Mucosa of descending colon (tissue), 3 donors: Measurements from ENCODE around the gene MYB. TPM values are rescaled to one million over a fixed set of nuclear protein-coding genes. Genes with fewer than 3 reads are reported as not detected.

Experiments
- ATAC-seq: fragments of 200-7000 bp; cut with Tn5 transposase; one replicate; pipeline ENCODE4 v1.9.1; 2020; ENCODE audit warnings: mild to moderate bottlenecking, moderate library complexity
- DNase-seq, 3 donors: peaks; one replicate each; pipeline ENCODE4 v3.0.0-alpha.2; 2020
- H3K36me3 ChIP-seq: fragments of 200-600 bp; one replicate; pipeline ENCODE4 v1.8.0; 2021; ENCODE audit warnings: low read depth, mild to moderate bottlenecking
- H3K4me1 ChIP-seq: fragments of 200-600 bp; one replicate; pipeline ENCODE4 v1.8.0; 2021; ENCODE audit warnings: low read depth, mild to moderate bottlenecking
- H3K4me3 ChIP-seq: fragments of 200-600 bp; one replicate; pipeline ENCODE4 v1.8.0; 2021; ENCODE audit warnings: mild to moderate bottlenecking
- H3K9me3 ChIP-seq: fragments of 200-600 bp; one replicate; pipeline ENCODE4 v1.8.0; 2021; ENCODE audit warnings: mild to moderate bottlenecking
- intact Hi-C, 2 donors: fragments of 100-400 bp; cut with DNase I in 1 of 2; cut with micrococcal nuclease in 1 of 2; formaldehyde crosslinking; loops; one replicate each; pipeline versions ENCODE4 v1.11.0 to v1.11.1; 2022; cut with DNase I, micrococcal nuclease
- total RNA-seq, 3 donors: library from RNA; stranded (reverse); fragmentation: NEBNext Ultra II Directional in 2 of 3; extraction: Animal tissue kit (Norgen Biotek cat#: 25700) in 2 of 3; gene quantifications; one replicate each; pipeline versions ENCODE4 v1.2.1 to v1.2.4, GENCODE V29; 2021 to 2023
- TF ChIP-seq, protein P1 (sequence below): fragments of 200-600 bp; IDR thresholded peaks from one replicate; pipeline ENCODE4 v1.8.0; 2022; ENCODE audit warnings: antibody characterized with exemption, mild to moderate bottlenecking
- donor health status: DM: no; HTN: no; CAD: no; lungs with moderate emphysema.
- donor health status: DM: no; HTN: no; CAD: no.
- donor health status: DM: no; HTN: yes; CAD: no.

MYB gene
- total RNA-seq, 3 donors from 2014 or later, result 26.5 to 82.8 (median 56.3) TPM

DNA sequence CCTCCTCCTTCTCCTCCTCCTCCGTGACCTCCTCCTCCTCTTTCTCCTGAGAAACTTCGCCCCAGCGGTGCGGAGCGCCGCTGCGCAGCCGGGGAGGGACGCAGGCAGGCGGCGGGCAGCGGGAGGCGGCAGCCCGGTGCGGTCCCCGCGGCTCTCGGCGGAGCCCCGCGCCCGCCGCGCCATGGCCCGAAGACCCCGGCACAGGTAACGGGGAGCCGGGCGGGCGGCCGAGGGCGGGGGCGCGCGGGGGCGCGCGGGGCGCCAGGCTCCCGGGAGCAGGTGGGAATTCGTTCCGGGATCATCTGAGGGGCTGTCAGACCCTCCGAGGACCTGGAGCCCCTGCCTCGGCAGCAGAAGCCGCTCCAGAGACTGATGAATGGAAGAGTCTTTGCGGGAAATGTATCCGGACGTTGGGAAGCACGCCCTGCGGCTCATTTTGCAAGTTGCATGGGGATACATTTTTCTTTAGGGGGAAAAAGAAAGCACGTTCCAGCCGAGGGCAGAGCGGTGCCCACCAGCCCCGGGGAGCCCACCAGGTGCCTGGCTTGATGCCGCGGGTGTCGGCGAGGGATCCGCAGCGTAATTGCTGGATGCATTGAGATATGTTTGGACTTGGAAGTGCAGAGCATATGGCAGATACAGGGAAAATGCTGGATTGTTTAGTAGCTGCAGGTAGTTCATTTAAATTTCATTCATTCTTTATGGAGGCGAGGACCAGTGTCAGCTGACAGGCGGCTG is 394 bp downstream of the MYB start:
- Histone ChIP-seq H3K36me3 (no peaks in the 10 kb centered on the region), H3K9me3 (no peaks in the 10 kb centered on the region), H3K4me3 (peak overlapping the region; percentile 56), H3K4me1 (peaks cover 4% of the 10 kb centered on the region)
- intact Hi-C loops, result no loop called here
- TF ChIP-seq, protein P1, sequence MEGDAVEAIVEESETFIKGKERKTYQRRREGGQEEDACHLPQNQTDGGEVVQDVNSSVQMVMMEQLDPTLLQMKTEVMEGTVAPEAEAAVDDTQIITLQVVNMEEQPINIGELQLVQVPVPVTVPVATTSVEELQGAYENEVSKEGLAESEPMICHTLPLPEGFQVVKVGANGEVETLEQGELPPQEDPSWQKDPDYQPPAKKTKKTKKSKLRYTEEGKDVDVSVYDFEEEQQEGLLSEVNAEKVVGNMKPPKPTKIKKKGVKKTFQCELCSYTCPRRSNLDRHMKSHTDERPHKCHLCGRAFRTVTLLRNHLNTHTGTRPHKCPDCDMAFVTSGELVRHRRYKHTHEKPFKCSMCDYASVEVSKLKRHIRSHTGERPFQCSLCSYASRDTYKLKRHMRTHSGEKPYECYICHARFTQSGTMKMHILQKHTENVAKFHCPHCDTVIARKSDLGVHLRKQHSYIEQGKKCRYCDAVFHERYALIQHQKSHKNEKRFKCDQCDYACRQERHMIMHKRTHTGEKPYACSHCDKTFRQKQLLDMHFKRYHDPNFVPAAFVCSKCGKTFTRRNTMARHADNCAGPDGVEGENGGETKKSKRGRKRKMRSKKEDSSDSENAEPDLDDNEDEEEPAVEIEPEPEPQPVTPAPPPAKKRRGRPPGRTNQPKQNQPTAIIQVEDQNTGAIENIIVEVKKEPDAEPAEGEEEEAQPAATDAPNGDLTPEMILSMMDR, result no peak
- ATAC-seq (no peak), DNase-seq (peak; percentile 28 to 55 (median 55))

DNA sequence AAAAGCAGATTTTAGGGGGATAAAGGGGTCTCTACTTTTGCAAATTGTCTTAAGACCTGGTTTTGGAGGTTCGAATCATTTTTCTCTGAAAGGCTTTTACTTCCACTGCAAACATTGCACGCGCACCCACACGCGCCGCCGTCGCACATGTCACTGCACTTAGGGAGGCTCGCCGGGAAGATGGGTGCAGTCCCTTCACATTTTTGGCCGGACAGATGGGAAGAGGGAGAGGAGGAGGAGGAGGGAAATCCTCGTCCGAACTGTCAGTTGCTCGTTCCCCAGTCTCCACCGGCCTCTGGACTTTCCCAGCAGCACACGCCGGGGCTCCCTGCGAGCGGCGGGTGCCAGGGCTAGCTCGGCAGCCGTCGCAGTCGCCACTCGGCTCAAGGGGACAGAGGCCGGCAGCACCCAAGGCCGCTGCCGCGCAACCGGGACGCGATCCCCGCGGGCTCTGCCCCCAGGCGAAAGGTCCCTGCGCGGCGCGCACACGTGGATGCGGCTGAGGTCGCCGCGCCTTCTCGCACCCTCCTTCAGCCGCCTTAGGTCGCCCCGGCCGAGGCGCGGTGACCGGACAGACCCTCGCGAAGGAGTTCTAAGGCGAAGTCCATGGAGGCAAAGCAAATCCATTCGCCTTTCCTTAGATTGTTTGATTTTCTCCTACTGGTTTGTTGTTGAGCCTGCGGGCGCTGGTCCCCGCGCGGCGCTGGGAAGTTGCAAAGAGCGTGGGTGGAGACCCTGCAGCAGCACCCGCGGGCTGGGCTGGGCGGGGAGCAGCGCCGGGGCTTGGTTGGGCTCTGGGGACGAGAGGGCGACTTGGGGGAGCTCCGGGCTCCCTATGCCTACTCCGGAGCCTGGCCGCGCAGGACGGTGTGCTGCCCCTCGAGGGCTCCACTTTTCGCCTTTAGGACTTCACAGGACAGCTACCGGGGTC is 1.2 kb downstream of the MYB start:
- intact Hi-C loops, result no loop called here
- peak; percentile 43 for ATAC-seq
- Histone ChIP-seq H3K36me3 (no peaks in the 10 kb centered on the region), H3K4me3 (peak overlapping the region; percentile 56), H3K9me3 (no peaks in the 10 kb centered on the region), H3K4me1 (peaks cover 4% of the 10 kb centered on the region)
- peak; percentile 58 to 77 (median 72) for DNase-seq
- TF ChIP-seq, protein P1, result no peak

DNA sequence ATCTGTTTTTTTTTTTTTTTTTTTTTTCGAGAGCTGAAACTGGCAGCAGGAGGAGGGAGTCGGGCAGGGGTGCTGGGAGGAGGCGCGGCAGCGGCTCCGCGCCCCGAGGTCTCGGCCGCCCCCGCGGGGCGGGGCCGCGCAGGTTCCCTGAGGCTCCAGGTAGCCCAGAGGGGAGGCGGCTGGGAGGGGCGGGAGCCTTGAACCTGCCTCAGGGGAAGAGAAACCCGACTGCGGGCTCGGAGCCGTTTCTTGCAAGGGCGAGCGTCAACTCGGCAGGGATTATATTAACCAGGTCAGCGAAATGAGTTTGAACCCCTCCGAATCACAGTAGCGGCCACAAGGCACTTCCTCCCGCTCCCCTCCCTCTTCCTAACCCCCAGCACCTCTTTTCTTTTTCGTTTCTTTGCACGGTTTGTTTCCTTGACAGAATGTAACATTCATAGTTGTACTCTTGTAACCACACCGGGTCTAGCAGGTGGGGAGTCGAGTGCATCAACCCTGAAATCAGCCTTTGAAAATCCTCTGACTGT is 2.0 kb downstream of the MYB start:
- ATAC-seq (peak; percentile 78), DNase-seq (peak; percentile 89 to 91 (median 91))

DNA sequence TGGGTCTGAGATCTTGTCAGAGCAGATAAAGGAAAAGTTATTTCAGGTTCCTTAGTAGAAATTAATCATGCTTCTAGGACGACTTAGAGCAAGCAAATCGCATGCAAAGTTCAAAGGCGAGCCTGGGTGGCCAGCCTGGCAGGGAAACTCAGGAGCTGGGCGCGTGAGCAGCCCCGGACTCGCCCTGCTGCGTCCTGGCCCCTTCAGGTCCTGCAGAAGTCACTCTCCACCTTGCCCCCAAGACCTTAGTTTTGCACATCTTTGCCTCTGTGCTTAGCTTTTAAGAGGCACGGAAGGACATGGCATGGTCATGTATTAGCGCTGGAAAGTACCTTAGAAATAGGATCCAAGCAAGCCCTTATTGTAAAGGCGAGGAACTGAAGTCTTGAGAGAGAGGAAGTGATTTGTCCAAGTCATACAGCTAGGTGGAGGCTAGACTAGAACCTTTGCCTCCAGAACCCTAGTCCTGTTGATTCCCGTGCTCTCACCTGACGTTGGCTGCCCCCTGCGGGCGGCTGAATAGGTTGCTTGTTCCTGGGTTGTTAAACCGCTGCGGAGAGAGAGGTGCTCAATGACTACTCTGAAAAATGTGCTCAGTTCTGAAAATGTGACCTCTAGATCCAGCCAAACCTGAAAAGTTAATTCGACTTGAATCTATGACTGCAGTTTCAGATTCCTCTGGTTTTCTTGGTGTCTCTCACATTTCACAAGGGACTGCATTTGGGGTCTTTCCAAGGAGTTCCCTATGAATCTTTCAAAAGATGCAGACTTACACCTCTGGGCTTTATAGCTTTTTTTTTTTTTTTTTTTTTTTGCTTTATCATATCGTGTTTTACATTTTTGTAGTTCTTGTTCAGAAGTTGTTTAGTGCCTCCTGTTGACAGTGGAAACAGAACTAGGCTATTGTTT is 2.7 kb downstream of the MYB start:
- no peaks in the 10 kb centered on the region for H3K9me3 ChIP-seq
- H3K4me3 ChIP-seq, result peak overlapping the region; percentile 56
- no peaks in the 10 kb centered on the region for H3K36me3 ChIP-seq
- intact Hi-C loops, result no loop called here
- TF ChIP-seq, protein P1, result no peak
- peaks cover 4% of the 10 kb centered on the region for H3K4me1 ChIP-seq
- ATAC-seq (peak; percentile 73), DNase-seq (peak; percentile 87 to 88 (median 87))

More for the DNA sequence above, 2.0 kb downstream of the MYB start:
- TF ChIP-seq, protein P1, result no peak
- Histone ChIP-seq H3K4me1 (peaks cover 4% of the 10 kb centered on the region), H3K9me3 (no peaks in the 10 kb centered on the region), H3K4me3 (peak overlapping the region; percentile 56), H3K36me3 (no peaks in the 10 kb centered on the region)
- intact Hi-C loops, result no loop called here

DNA sequence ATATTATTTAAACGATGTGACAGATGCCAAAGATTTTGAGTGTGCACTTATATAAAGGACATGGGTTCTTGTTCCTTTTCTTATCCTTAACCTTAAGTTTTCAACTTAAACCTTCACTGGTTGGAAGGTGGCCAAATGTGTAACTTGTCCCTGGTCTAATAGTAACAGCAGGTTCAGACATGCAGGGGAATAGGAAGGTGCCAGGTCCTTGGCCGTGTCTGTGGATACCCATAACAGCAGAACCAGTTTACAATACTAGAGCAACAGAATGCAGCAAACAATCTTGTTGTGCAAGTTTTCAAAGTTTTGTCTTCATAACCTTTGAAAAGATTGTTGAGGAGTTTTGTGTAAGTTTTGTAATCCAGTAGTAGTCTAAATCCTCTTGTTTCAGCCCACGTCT is 4.4 kb downstream of the MYB start:
- peaks cover 4% of the 10 kb centered on the region for H3K4me1 ChIP-seq
- DNase-seq (no peak), ATAC-seq (no peak)
- TF ChIP-seq, protein P1, result no peak
- no peak overlapping the region for H3K4me3 ChIP-seq
- no peaks in the 10 kb centered on the region for H3K9me3 ChIP-seq
- intact Hi-C loops, result no loop called here
- no peaks in the 10 kb centered on the region for H3K36me3 ChIP-seq
